Measurements from ENCODE around the gene SERBP1. TPM values are rescaled to one million over a fixed set of nuclear protein-coding genes. Genes with fewer than 3 reads are reported as not detected.

Gene SERBP1
- total RNA-seq, 6 experiments from 2014 or later, result 65.6 to 156 (median 96.6) TPM

DNA sequence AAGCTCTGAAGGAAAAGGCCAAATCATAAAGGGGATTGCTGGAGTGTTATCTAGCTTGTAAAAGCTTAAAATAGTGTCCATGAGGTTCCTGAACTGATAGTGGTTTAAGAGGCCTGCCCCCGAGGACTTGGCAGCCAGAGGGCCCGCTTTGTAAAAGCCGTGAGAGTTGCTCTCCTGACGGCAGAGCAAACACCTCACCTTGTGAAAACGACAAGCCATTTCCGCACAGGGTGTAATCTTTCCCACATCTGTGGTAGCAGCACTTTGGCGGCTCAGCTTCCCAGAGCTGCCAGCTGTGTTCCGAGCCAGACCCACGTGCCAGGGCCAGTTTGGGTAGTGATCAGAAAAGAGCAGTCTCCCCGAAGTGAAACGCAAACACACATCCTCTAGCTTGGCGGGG lies 37.0 kb downstream of the SERBP1 start:
- no peaks in the 10 kb centered on the region for H3K9me3 ChIP-seq
- intact Hi-C loops (cut with DNase I), result no loop called here
- 72% methylated on average over 9 of the region's 12 CpGs for WGBS (ENCODE audit: insufficient coverage, low coverage, low lambda C conversion rate, missing lambda C conversion rate)
- no peak overlapping the region for H3K27ac ChIP-seq
- no peaks in the 10 kb centered on the region for H3K4me1 ChIP-seq
- peaks cover 0 to 3% (median 0%) of the 10 kb centered on the region in 4 donors for H3K36me3 ChIP-seq
- DNase-seq, result peak in 2 of 3 donors; percentile 36 to 69
- ATAC-seq, result peak; percentile 31 to 72 (median 32)
- no peak for TF ChIP-seq POLR2A (IDR thresholded peaks at IDR 0.05)
- TF ChIP-seq, protein P1, sequence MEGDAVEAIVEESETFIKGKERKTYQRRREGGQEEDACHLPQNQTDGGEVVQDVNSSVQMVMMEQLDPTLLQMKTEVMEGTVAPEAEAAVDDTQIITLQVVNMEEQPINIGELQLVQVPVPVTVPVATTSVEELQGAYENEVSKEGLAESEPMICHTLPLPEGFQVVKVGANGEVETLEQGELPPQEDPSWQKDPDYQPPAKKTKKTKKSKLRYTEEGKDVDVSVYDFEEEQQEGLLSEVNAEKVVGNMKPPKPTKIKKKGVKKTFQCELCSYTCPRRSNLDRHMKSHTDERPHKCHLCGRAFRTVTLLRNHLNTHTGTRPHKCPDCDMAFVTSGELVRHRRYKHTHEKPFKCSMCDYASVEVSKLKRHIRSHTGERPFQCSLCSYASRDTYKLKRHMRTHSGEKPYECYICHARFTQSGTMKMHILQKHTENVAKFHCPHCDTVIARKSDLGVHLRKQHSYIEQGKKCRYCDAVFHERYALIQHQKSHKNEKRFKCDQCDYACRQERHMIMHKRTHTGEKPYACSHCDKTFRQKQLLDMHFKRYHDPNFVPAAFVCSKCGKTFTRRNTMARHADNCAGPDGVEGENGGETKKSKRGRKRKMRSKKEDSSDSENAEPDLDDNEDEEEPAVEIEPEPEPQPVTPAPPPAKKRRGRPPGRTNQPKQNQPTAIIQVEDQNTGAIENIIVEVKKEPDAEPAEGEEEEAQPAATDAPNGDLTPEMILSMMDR (IDR thresholded peaks at IDR 0.05), result no peak
- no peaks in the 10 kb centered on the region for H3K27me3 ChIP-seq
- no peak overlapping the region for H3K4me3 ChIP-seq

DNA sequence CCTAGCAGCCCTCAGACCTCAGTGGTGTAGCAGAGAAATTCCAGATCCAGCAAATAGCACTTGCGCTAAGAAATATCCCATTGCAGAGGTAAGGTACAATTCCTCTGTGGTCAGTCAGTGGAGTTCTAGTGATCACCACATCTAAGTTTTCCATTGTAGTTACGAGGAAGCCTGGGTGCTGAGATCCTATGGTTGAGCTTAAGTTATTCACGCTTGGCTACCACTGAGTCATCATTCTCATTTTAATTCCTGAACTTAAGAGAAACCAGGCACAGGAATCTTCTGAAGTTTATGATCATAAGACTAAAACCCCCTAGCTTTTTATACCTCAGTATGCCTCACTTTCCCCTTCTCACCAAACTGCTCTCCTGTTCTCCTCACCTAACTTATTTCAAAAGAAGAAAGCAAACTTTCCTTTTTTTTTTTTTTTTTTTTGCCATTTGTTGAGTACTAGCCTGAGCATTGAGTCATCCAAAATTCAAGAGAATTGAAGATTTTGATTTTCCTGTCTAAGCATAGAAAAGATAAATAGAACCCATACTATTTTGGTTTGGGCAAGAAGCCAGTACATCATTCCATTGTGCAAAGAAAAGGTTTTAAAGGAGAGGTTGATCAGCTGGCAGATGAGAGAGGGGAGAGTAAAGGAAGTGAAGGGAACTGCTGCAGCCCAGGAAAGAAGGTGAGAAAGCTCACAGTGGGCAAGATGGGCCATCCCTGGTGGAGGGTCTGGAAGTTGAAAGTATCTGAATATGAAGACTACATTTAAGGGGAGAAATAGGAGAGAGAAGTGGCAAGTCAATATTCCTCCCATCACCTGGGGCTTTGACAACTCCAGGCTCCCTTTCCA lies 39.9 kb downstream of the SERBP1 start:
- Histone ChIP-seq H3K9me3 (no peaks in the 10 kb centered on the region), H3K27ac (no peak overlapping the region), H3K27me3 (no peaks in the 10 kb centered on the region), H3K4me3 (no peak overlapping the region), H3K36me3 (no peaks in the 10 kb centered on the region), H3K4me1 (no peaks in the 10 kb centered on the region)
- intact Hi-C loops (cut with DNase I), result no loop called here
- WGBS (ENCODE audit: insufficient coverage, low coverage, low lambda C conversion rate, missing lambda C conversion rate), result 94% methylated on average over 3 of the region's 3 CpGs
- ATAC-seq (no peak), DNase-seq (no peak)
- TF ChIP-seq, protein P1 (IDR thresholded peaks at IDR 0.05), result no peak
- no peak for TF ChIP-seq POLR2A (IDR thresholded peaks at IDR 0.05)

DNA sequence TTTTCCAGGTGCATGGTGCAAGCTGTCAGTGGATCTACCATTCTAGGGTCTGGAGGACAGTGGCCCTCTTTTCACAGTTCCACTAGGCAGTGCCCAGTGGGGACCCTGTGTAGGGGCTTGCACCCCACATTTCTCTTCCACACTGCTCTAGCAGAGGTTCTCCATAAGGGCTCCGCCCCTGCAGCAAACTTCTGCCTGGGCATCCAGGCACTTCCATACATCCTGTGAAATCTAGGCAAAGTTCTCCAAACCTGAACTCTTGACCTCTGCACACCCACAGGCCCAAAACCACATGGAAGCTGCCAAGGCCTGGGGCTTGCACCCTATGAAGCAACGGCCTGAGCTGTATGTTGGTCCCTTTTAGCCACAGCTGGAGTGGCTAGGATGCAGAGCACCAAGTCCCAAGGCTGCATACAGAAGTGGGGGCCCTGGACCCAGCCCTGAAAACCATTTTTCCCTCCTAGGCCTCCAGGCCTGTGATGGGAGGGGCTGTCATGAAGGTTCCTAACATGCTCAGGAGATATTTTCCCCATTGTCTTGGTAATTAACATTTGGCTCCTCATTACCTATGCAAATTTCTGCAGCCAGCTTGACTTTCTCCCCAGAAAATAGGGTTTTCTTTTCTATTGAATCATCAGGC lies 46.1 kb downstream of the SERBP1 start:
- H3K9me3 ChIP-seq, result no peaks in the 10 kb centered on the region
- no peak overlapping the region for H3K27ac ChIP-seq
- TF ChIP-seq, protein P1 (IDR thresholded peaks at IDR 0.05), result no peak
- no peak for TF ChIP-seq POLR2A (IDR thresholded peaks at IDR 0.05)
- 29% methylated on average over 1 of the region's 2 CpGs for WGBS (ENCODE audit: insufficient coverage, low coverage, low lambda C conversion rate, missing lambda C conversion rate)
- peaks cover 0 to 8% (median 0%) of the 10 kb centered on the region in 4 donors for H3K4me1 ChIP-seq
- ATAC-seq (no peak), DNase-seq (no peak)
- intact Hi-C loops (cut with DNase I), result no loop called here
- no peak overlapping the region for H3K4me3 ChIP-seq
- no peaks in the 10 kb centered on the region for H3K27me3 ChIP-seq
- H3K36me3 ChIP-seq, result no peaks in the 10 kb centered on the region

DNA sequence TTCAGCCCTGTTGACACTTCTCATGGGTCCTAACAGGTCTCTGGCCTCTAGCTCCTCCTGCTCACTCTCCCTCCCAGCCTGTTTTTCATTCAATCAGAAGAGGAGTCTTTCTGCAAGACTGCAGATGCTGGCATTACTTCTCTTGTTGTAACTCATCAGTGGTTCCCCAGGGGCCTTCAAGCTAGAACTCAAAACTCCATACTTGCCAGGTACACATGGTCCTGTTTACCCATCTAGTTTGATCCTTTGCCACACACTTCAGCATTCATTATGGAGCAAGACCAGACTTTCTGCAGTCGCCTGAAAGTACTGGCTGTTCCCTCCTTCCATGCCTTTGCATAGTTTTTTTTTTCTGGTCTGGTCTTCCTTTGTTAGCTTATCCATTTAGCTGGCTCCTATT lies 47.9 kb downstream of the SERBP1 start:
- intact Hi-C loops (cut with DNase I), result no loop called here
- Histone ChIP-seq H3K36me3 (no peaks in the 10 kb centered on the region), H3K27ac (no peak overlapping the region), H3K9me3 (no peaks in the 10 kb centered on the region), H3K4me1 (peaks cover 0 to 8% (median 0%) of the 10 kb centered on the region in 4 donors), H3K27me3 (no peaks in the 10 kb centered on the region), H3K4me3 (no peak overlapping the region)
- no peak for TF ChIP-seq POLR2A (IDR thresholded peaks at IDR 0.05)
- TF ChIP-seq, protein P1 (IDR thresholded peaks at IDR 0.05), result no peak
- ATAC-seq (peak in 2 of 4 donors; percentile 21 to 57), DNase-seq (no peak)
- 80% methylated on average over 1 of the region's 1 CpG for WGBS (ENCODE audit: insufficient coverage, low coverage, low lambda C conversion rate, missing lambda C conversion rate)
